Left cardiac atrium (tissue), 4 donors: ENCODE measurements around the gene BAIAP2. TPM values are rescaled to one million over a fixed set of nuclear protein-coding genes. Genes with fewer than 3 reads are reported as not detected.

Source experiments
- ATAC-seq, 2 donors: fragments of 200-7000 bp; cut with Tn5 transposase; one replicate each; pipeline ENCODE4 v1.9.1; 2020; ENCODE audit warnings: mild to moderate bottlenecking in 2 of 2, moderate library complexity in 2 of 2
- DNase-seq: peaks from one replicate; pipeline ENCODE4 v3.0.0-alpha.2; 2020
- intact Hi-C, 2 donors: fragments of 100-400 bp; cut with DNase I; formaldehyde crosslinking; loops; one replicate each; pipeline versions ENCODE4 v1.14.1 to v1.15.1; 2022 to 2023
- microRNA-seq, 2 donors: library from miRNA; unstranded; fragments of <30 nt; microRNA quantifications; one replicate each; pipeline ENCODE4 v1.2.0, GENCODE V29; 2020
- total RNA-seq, 2 donors: library from RNA; stranded (reverse); fragmentation: NEBNext Ultra II Directional; extraction: Animal tissue kit (Norgen Biotek cat#: 25700); gene quantifications; one replicate each; pipeline ENCODE4 v1.2.1, GENCODE V29; 2021
- donor health status: DM: no; HTN: yes; CAD: no.
- donor health status: DM: no; HTN: yes; CAD: no; lungs with severe emphysema.
- donor health status: DM: yes; HTN: yes; CAD: no.
- donor health status: Dilated cardiomyopathy.

The BAIAP2 gene
- total RNA-seq, 2 donors from 2014 or later: 32.8 to 38.0 TPM

GRCh38 chr17:81165246-81166032, 130.5 kb downstream of the BAIAP2 start, which contains the start of gene PVALEF:
Gene PVALEF, plus strand, starts transcription at chr17:81165507. Its CDS starts 15,720 bp downstream, at chr17:81181227.
- peak; percentile 15 to 21 for ATAC-seq
- no peak for DNase-seq
- intact Hi-C loops: no loop called here

- intact Hi-C loops: no loop called here
- ATAC-seq (peak in 1 of 2 donors; percentile 23), DNase-seq (no peak)
These were observed 131.1 kb downstream of the BAIAP2 start, which contains the start of gene AATK for GRCh38 chr17:81166033-81166492. Gene AATK, minus strand, starts transcription at chr17:81166221. Its CDS starts 229 bp downstream, at chr17:81165992.

Small RNA genes lying within 50 kb of the gene (microRNA-seq; reads per million reads assigned to microRNA genes)
- gene MIR1250 (2.0 to 3.3 reads per million in 2 donors), gene MIR3065 (0 reads per million in 2 donors), gene MIR338 (0 reads per million in 2 donors), gene MIR657 (0 reads per million in 2 donors)

Other genes with a start within 250 kb of the BAIAP2 start
- gene CHMP6, start 43.3 kb upstream of the BAIAP2 start, total RNA-seq: 10 to 100 TPM; 17.4 to 19.1 TPM
- gene PVALEF, start 130.4 kb downstream of the BAIAP2 start, total RNA-seq: not detected
- 10 to 100 TPM in 1 of 2 donors, 1 to 10 TPM in 1; 8.3 to 12.7 TPM for gene AATK, start 131.1 kb downstream of the BAIAP2 start, total RNA-seq
- 1 to 10 TPM; 4.9 to 5.7 TPM for gene CEP131, start 187.8 kb downstream of the BAIAP2 start, total RNA-seq
- 10 to 100 TPM; 12.7 to 14.0 TPM for gene TEPSIN, start 203.9 kb downstream of the BAIAP2 start, total RNA-seq
- gene NDUFAF8, start 204.2 kb downstream of the BAIAP2 start, total RNA-seq: 10 to 100 TPM; 60.2 to 66.5 TPM